ENCODE results near the gene ZRANB1.

ZRANB1 gene

DNA sequence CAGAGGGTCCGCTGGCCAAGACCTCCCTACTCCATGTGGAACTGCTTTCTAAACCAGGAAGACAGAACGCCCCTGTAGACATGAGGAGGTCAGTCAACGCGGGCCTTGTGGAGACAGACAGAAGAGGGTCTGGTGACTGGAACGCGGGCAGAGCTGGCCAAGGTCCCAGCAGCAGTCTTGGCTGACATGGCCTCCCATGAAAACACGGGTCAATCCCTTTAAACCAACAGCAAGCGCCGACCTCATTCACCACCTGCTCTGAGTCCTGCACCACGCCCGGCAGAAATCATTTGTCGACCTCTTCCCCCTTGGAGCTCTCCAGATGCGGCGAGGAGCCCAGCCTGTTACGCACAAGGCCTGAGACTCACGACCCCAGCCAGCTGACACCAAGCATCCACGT is 78.5 kb downstream of the ZRANB1 start:
- no peak for DNase-seq (ENCODE audit: low spot score)

- no peak for DNase-seq (ENCODE audit: low spot score)
Measured at GRCh38 chr10:125020871-125021270, 78.9 kb downstream of the ZRANB1 start.

DNA sequence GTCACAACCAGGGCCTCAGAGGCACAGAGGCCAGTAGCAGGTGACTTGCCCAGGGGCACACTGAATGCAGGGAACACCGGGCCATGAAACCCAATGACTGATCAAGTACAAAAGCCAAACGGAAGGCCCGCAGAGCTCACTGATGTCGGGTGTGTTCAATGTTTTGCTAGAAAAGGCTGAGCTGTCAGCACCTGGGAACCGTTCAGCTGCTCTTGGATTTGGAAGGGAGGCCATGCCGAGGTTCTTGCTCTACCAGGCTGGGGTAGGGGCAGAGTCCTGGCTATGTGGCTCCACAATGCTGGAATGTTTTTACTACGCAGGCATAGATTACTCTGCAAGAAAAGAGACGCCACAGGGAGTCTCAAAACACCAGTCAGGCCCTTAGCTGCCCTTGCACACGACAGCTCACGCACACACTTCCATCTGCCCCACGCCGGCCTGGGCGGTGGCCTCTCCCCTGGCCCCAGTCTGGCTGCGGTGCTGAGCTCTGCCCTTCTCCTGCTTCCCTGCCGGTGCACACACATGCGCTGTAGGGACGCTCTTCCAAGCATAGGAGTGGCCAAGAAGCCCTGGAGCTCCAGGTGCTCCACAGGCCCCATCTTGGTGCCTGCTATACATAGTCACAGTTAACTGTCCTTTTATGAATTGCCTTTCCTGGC is 79.9 kb downstream of the ZRANB1 start:
- no peak for DNase-seq (ENCODE audit: low spot score)

- no peak for DNase-seq (ENCODE audit: low spot score)
Measured at GRCh38 chr10:125022671-125023070, 80.7 kb downstream of the ZRANB1 start.

GRCh38 chr10:125023255-125023654 is 81.3 kb downstream of the ZRANB1 start:
- DNase-seq (ENCODE audit: low spot score): no peak

DNA sequence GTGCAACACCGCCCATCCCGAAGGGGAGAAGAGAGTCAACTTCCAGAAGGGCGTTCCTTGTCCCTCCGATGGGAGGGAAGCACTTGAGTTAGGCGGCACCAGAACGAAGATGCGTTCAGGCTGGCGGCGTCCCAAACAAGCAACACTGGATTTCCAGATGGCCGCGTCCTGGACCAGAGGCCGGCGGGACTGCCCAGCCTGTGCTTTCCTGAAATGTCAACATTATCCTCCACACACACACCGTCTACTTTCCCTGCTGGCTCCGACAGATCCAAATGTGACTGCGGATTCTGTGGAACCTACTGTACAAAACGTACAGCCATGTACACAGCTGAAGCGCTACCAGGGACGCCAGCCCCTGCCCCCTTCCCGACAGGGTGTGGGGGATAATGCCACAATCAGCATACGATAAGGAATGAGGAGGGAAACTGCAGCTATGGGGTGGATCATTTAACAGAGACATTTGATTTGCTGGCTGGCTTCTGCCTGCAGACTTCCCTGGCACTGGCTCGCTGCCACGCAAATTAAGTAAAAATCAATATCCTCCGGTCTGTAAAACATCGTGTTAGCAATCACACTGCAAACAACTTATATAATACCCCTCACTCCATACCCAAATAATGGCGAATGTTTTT is 82.1 kb downstream of the ZRANB1 start:
- no peak for DNase-seq (ENCODE audit: low spot score)

DNA sequence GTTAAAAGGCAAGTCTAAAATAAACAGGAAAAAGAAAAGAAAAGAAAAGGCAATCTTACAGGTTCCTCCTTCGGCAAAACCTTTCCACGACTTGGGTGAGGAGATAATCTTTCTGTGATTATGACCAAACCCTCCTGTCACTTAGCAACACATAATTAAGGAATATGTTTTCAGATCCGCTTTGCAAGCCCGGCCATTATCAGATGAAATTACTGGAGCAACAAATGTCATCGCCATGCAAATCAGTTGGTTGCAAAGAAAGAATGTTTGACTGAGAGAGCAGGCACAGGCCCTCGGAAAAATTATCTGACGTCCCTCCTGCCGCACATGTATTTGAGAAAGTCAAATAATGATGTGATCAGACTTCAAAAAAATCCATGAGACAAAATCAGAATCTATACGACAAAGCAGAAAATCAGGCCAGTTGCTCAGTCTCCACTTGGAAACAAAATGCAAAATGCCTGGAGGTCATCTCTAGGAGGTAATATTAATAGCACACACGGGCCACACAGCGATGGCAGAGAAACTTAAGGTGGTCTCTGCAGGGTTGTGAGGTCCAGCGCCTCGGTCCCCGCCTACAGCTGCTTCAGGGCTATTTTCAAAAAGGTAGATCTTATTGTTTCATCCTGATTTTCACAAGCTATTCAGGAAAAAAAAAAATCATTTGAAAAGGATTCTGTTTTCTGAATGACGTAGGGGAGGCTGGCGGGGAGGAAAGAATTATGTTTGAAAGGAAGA is 82.7 kb downstream of the ZRANB1 start:
- DNase-seq (ENCODE audit: low spot score): no peak

- no peak for DNase-seq (ENCODE audit: low spot score)
Measured at GRCh38 chr10:125025341-125025740, 83.4 kb downstream of the ZRANB1 start.

DNA sequence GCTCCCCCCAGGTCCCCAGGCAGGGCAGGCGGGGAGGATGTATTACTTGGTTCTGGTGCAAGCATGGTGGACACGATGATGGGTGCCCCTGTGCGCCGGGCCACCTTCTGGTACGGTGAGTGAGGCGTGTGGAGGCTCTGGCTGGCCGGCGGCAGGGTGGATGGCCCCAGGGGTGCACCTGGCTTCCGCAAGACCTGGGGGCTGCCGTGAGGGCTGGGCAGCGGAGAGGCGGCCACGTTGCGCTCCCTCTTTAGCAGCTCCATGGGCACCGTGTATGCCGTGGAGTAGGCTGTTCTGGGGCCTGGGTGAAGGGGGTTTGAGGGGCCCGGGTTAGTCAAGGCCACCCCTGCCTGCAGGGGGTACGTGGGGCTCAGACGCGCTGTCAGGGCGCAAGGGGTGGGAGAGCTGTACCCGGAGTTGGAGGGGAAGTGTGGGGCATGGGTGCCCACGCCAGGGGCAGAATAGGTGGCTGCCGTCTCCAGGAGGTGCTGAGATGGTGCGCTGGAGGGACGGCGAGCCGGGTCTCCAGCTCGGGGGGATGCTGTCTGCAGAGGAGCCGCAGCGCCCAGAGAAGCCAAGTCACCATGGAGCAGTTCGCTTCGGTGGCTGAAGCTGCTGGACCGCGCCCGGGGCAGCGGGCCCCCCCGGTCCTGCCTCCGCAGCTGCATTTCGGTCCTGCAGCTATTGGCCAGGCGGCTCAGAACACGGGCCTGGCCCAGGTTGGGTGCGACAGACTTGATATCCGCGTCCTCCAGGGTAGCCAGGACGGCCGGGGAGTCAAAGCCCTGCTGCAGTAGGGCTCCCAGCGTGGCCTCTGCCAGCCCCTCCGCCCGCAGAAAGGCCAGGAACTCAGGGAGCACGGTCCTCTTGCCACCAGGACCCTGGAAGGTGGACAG is 84.4 kb downstream of the ZRANB1 start:
- no peak for DNase-seq (ENCODE audit: low spot score)

DNA sequence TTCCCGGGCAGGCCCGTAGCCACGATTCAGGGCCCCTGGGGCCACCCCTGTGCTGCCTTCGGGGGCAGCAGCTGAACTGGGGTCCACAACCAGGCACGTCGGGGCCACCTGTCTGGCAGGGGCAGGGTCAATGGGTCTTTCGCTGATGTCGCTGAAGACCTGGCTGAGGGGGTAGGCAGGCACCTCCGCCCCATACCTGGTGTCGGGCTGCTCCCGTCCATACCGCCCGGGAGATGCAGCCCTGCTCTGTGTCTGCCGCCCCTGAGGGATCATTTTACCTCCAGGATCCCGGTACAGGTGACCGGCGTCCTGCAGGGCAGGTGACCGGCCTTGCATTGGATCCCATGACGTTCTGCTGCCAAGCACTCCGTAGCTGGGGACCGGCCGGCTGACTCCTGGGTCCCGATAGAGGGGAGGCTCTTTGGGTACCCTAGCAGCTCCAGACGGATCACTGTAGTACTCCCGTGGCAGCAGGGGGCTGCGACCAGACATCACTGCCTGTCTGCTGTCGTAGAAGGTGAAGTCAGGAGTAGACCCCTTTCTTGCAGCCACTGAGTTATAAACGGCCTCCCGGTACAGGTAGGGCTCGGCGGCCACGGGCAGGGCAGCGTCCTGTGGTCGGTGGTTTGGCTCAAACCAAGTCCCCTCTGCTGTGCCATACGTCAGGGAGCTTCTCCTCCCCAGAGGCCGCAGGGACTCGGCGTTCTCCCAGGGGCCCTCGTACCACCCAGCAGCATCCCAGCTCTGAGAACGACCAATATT is 85.2 kb downstream of the ZRANB1 start:
- no peak for DNase-seq (ENCODE audit: low spot score)

- DNase-seq (ENCODE audit: low spot score): no peak
Measured at GRCh38 chr10:125027871-125028869, 86.2 kb downstream of the ZRANB1 start.

- DNase-seq (ENCODE audit: low spot score): peak; percentile 48
Measured at GRCh38 chr10:125029584-125030242, 87.8 kb downstream of the ZRANB1 start.

- DNase-seq (ENCODE audit: low spot score): no peak
Measured at GRCh38 chr10:125030567-125031197, 88.8 kb downstream of the ZRANB1 start.

DNA sequence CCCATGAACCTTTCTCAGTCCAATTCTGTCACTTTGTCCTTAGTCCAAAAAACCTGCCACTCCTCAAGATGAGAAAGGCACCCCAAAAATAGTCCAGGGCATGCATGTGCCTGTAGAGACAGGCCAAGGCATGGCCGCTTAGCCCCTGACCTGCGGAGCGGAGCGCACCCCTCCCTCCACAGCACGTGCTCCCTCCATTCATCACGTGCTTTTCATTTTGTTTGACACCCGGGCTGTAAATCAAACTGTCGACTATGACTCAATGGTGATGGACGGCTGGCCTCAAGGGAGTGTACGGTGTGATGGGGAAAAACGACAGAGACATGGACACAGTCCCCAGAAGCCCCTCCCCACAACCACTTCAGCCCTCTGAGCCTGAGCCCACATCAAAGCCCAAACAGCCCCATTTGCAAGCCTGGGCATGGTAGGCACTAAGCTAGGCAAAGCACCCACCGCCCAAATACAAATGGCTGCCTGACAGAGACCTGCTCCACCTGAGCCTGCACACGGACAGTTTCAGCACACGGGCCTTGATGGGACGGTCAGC is 90.6 kb downstream of the ZRANB1 start:
- no peak for DNase-seq (ENCODE audit: low spot score)

- no peak for DNase-seq (ENCODE audit: low spot score)
Measured at GRCh38 chr10:125033146-125033924, 91.4 kb downstream of the ZRANB1 start.

DNA sequence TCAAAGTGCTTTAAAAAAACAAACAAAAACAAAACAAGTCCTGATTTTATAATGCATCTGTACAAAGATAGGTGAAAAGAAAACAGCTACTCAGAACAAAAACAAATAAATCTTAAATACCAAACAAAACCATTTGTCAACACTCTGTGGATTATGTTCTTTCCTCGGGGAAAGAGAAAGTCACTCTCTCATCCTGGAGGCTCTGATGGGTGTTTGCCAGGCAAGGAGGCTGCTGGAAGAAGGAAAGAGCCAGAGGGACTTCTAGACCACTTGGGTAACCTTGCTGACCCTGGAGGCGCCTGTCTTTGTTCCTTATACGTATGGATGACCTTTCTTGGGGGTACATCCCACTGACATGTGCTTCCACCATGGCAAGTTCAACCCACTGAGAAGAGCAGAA is 92.8 kb downstream of the ZRANB1 start:
- DNase-seq (ENCODE audit: low spot score): no peak

DNA sequence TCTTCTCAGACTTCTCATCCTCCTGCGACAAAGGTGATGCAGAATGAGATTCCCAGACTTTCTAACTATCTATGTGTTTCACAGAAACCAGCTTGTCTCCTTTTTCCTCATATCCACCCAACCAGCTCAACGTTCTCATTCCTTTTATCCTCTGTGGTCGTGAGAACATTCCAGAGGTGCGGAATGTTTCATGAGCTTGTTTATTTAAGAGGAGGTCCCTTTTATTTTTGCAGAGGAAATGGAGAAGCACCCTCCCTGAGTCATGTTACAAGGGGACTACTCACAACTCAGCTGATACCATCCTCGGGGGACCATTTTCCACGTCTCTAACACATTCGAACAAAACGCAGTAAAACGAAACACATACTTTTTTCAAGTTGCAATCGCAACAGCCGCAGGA is 93.2 kb downstream of the ZRANB1 start:
- DNase-seq (ENCODE audit: low spot score): peak; percentile 95

Data from kidney tubule cell (primary cell).